Astrocyte of the hippocampus (primary cell): Measurements from ENCODE around the gene RPN2.
"Not testable (repeated sequence)": the region's sequence is repeated elsewhere in the genome, so short reads cannot be mapped to it uniquely, and the experiment has no call there.

Source experiments
- DNase-seq: peaks from one replicate; pipeline ENCODE4 v3.0.0; 2011; ENCODE audit warnings: low read depth, low spot score

The RPN2 gene

DNA sequence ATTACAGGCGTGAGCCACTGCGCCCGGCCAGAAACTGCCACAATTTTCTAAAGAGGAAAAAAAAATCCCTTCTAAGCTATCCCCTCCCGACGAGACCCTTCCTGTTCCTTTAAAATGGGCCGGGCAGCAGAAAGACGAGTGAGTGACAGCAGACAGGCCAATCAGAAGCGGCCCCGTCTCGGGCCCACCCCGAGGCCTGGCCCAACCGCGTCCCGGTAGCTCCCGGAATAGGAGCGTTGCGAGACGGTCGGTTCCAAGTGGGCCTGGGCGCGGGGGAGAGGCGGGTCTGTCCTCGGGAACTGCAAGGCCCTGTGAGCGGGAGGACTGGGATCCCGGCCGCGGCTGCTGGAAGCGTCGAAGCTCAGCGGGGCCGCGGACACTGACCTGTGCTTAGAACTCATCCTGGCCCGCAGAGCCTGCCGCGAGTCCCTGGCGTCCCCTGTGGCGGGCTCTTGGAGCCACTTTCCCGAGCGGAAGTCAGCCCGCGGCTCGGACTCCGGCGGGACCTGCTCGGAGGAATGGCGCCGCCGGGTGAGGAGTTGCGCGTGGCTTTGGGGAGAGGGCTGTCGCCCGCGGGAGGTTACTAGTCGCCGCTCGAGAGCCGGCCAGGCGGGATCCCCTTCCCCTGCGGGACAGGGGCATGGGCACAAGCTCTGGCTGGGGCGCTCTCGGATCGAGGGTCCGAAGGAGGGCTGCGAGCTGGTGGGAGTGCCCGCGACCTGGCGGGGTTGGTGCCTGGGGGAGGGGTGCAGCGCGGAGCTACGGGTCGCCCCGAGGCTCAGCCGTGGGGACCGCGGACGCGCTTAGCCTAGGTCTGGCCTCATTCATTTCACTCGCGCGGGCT is at the start of gene RPN2, which contains the start of gene MROH8:
TSS of gene RPN2 (plus strand) at position 492 of the 844 bp plus-strand sequence. CDS start at position 519, 27 bp downstream.
TSS of gene MROH8 (minus strand) at position 710 of the 844 bp plus-strand sequence.
- DNase-seq: peak; percentile 99

DNA sequence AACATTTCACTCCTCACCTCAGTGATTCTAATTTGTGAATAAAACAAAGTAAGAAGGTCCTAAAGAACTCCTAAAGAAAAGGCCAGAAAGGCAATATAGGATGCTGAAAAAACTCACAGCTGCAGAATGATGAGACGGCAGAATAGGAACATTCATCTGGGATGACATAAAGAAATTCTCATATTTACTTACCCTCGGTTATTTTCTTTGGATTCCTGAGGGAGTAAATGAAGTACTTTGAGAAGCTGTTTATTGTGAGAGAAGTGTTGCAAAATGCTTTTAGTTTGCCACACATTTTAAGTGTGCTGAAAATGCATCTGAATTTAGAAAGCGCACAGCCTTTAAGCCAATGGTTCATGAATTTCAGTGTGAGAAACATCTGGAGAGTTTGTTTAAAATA is 47.6 kb upstream of the RPN2 start:
- no peak for DNase-seq

DNA sequence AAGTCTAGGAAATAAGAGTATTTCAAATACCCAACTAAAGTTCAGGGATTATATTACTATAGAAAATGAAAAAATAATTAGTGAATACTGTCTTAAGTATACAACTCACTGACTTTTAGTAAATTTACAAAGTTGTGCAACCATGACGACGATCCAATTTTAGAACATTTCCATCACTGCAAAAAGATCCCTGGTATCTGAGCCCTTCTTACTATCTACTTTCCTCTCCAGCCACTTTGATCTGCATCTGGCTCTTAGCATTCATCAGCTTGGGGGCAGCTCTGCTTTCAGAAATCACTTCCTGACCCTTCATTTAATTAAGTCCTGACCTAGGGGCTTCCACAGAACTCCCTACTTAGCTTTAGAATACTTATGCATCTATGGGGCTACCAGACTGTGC is 45.2 kb upstream of the RPN2 start:
- no peak for DNase-seq

DNA sequence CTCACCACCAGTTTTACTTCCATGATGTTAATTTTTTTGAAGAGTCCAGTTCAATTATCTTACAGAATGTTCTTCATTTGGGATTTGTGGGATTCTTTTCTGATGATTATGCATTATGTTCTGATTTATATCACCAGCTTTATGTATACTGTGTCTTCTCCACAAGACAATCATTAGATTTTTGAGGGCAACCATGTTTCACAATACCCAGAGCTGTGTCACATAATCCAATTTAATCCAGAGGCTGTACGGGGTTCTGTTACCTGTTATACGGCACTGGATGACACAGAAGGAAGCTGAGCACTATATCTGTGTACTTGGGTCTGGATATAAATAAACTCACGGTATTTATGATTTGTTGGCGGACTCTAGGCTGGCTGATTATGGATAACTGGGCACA is 41.6 kb upstream of the RPN2 start:
- DNase-seq: no peak

DNA sequence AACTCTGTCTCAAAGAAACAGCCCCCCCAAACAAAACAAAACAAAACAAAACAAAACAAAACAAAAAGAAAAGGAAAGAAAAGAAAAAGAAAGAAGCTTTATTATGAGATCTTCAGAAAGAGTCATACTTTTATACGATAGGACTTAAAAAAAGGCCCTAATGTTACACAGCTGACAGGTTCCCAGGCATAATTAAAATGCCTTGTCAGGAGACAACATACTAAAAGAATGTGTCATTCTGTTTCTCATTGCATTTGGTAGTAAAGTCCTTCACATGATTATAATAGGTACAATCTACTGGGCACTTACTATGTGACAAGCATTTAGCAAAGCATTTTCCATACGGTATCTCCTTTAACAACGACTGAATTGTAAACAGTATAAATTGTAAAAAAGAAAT is 36.4 kb upstream of the RPN2 start:
- DNase-seq: peak; percentile 68

DNA sequence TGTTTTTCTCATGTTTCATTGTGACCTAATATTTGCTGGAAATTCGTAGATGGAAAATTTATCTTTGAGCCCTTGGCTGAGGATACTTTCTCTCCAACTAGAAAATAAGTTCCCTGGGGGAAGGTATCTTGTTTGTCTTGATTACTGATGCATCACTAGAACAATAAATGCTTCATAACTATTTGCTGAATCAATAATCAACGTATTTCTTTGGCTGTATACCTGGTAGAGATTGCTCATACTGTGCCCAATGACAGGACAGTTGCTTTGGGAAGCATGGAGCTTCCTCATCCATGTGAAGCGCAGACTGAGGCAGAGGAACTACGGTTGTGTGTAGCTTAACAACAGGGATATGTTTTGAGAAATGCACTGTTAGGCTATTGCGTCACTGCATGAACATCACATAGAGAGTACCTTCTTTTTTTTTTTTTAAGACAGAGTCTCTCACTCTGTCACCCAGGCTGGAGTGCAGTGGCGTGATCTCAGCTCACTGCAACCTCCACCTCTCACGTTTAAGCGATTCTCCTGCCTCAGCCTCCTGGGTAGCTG is 34.2 kb upstream of the RPN2 start:
- DNase-seq: no peak

DNA sequence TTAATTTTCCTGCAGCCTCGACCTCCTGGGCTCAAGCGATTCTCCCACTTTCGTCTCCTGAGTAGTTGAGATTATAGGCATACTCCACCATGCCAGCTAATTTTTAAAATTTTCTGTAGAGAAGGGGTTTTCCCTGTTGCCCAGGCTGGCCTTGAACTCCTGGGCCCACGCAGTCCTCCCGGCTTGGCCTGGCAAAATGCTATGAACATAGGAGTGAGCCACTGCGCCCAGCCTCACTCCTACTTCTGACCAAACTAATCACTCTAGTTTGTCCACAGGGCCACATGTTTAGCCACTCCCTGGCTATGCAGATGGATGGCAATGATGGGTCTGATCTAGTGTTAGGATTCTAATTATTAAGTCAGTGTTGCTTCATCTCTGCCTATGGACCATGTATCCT is 31.9 kb upstream of the RPN2 start:
- DNase-seq: no peak

DNA sequence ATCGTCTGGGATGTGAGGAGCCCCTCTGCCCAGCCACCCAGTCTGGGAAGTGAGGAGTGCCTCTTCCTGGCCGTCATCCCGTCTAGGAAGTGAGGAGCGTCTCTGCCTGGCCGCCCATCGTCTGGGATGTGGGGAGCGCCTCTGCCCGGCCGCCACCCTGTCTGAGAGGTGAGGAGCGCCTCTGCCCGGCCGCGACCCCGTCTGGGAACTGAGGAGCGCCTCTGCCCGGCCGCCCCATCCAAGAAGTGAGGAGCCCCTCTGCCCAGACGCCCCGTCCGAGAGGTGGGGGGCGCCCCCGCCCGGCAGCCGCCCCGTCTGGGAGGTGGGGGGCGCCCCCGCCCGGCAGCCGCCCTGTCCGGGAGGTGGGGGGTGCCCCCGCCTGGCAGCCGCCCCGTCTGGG is 28.3 kb upstream of the RPN2 start:
- DNase-seq: not testable (repeated sequence)

DNA sequence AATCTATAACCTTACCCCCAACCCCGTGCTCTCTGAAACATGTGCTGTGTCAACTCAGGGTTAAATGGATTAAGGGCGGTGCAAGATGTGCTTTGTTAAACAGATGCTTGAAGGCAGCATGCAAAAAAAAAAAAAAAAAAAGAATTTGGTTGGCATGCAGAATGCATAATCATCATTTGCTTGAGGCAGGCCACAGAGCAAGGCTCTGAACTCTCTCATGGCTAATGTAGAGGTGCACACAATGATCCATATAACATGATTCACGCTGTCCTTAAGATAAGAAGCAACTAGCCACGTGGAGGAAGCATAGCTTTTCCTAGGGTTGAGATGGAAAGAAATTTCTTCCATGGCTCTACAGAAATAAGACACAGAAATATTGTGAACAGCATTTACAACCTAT is 27.6 kb upstream of the RPN2 start:
- DNase-seq: no peak

DNA sequence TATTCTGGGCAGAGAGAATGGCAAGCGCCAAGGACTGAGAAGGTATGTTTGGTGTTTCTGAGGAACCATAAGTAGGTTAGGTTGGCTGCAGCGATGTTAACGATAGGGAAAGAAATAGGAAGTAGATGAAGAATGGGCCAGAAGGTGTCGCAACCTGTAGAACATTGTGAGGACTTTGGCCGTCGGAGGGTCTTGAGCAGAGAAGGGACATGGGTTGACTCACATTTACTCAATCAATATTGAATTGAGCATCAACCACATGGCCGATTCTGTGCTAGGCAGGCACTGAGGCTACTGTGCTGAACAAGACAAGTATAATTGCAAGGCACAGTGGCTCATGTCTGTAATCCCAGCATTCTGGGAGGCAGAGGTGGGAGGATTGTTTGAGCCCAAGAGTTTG is 26.8 kb upstream of the RPN2 start:
- no peak for DNase-seq

DNA sequence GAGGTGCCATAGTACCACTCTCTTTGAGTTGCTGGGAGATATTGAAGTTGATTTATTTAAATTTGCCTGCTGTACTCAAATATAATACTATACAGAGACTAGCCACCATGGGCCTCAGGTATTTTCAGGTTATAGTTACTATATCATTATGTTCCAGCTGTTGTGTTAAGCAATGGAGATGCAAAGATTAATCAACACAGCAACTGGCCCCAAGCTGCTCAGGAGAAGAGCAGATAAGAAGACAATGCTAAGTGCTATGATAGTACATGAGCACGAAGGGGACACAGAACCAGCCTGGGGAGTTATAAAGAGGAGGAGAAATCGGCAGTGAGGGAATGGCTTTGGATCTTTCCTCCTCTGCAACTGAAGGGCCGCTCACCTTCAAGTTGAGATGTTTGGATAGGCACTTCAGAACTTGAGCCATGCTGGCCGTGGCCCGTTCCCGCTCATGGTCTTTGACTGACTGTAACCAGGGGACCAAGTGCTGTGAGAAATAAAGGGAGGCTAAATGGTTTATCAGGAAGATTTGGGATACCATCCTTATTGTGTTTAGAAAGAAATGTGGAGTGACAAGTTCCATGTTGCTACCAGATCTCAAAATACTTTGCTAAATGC is 24.3 kb upstream of the RPN2 start:
- no peak for DNase-seq

DNA sequence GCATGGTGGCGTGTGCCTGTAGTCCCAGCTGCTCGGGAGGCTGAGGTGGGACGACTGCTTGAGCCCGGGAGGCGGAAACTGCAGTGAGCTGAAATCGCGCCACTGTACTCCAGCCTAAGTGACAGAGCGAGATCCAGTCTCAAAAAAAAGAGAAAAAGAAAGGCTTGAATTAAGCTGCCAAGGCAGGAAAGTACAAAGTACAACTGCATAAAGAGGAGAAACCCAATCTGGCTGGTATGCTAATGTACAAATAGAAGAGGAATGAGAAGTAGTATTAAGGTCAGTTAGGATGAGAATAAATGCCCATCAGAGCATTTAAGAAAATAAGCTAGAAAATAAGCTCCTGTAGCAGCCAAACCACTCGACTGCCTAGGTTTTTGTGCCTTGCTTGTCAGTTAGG is 23.1 kb upstream of the RPN2 start:
- DNase-seq: no peak

DNA sequence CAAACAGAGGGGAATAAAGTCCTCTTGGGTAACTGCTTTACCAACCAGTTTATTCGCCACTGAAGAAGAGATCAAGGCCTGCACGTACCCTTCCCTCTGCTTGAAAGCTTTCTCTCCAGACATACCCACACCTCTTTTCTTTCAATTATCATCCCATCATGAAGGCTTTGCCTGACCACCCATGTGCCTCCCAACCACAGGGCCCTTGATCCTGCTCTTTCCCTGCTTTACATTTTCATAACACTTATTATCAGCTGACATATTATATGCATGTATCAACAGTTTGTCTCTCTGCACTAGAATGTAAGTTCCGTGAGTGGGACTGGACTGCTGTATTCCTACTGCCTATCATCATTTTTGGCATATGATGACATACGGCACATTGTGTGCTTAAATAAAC is 20.9 kb upstream of the RPN2 start:
- DNase-seq: no peak

DNA sequence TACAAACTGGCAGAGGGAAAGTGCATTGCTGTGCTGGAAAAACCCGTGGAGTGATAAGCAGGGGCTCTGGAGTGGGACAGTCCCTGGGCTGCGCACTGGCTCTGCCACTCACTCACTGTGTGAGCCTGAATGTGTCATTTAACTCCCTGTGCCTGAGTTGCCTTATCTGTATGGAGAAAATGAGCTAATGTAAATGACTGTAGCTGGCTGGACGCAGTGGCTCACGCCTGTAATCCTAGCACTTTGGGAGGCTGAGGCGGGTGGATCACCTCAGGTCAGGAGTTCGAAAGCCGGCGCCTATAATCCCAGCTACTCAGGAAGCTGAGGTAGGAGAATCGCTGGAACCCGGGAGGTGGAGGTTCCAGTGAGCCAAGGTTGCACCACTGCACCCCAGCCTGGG is 18.4 kb upstream of the RPN2 start:
- DNase-seq: no peak

DNA sequence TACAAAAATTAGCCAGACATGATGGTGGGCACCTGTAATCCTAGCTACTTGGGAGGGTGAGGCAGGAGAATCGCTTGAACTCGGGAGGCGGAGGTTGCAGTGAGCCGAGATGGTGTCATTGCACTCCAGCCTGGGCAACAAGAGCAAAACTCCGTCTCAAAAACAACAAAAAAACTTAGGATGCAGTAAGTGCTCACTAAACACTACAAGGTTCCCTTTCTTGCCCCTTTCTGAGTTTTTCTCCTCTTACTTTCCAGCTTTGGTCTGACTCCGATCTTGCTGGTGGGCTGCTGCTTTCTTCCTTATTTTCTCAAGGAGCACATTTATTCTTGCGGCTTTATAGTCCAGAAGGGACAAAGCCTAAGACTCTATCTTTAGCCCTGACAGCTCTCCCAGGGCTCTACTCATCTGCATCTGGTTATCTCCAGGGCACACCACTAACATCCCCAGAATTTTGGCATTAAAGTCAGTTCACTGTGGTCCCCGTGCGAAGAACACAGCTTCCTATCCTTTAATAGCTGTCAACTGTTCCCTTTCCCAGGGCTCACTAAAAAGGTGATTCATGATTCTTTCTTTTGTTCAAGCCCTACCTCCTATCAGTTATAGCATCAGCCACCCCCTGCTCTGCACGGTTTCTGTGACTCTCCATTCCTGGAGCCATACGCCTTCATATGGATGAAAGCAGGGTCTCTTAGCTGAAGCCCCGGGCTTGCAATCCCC is 17.1 kb upstream of the RPN2 start:
- DNase-seq: peak; percentile 8

DNA sequence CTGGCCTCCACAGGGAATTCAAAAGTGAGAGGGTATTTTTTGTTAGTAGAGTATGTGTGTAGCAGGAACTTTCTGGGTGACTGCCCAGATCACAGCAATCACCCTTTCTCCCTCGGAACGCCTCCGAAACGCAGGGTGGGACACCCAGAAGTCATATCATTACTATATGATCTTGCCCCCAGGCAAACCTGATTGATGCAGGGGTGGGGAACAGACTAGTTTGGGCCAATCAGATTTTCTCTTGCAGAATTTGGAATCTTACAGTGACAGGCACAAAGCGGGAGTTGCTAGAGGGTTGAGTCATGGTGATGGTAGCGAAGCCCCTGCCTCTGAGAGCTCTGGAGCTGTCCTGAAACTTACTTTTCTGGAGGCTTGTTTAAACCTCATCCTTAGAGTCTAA is 16.5 kb upstream of the RPN2 start:
- peak; percentile 2 for DNase-seq

DNA sequence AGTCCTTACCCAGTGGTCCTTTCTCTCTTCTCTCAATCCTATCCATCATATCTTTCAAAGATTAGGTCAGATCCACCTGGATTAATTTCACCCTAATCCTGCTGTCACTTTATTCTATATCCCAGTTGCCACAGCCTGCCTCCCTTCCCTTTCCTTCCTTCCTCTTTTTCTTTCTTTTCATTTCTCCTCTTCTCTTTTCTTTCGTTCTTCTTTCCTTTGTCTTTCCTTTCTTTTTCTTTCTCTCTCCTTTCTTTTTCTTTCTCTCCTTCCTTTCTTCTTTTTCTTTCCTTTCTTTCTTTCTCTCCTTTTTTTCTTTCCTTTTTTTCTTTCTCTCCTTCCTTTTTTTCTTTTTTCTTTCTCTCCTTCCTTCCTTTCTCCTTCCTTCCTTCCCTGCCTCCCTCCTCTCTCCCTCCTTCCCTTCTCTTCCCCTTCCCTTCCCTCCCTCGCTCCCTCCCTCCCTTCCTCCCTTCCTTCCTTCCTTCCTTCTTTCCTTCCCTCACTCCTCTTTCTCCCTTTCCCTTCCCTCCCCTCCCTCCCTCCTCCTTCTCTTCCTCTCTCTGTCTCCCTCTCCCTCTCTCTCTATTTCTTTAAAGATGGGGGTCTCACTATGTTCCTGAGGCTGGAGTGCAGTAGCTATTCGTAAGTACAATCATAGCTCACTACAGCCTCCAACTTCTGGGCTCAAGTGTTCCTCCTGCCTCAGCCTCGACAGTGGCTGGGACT is 15.1 kb upstream of the RPN2 start:
- no peak for DNase-seq

DNA sequence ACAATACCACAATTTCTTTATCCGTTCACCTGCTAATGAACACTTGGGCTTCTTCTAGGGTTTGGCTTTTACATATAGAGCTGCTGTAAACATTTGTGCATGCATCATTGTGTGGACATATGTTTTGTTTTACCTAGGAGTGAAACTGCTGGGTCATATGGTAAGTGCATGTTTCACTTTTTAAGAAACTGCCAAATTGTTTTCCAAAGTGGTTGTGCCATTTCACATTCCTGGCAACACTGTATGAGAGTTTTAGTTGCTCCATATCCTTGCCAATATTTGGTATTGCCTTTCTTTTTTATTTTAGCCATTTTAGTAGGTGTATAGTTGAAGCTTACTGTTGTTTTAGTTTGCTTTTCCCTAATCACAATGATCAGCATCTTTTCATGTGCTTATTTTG is 14.1 kb upstream of the RPN2 start:
- no peak for DNase-seq

DNA sequence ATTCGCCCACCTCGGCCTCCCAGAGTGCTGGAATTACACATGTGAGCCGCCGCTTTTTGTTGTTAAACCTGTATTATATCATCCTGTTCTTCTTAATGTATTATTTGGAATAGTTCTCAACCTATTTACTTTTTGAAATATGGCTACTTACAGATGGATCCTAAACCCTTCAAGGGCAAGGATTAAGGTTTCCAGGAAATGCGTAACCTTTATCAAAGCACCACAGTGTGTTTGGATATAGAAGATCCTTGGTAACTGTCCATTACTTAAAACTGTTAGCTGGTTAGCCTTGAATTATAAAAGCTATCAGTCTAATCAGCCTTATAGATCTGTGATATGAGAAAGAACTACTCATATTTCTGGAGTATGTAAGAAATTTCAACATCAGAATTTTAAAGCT is 12.3 kb upstream of the RPN2 start:
- no peak for DNase-seq

DNA sequence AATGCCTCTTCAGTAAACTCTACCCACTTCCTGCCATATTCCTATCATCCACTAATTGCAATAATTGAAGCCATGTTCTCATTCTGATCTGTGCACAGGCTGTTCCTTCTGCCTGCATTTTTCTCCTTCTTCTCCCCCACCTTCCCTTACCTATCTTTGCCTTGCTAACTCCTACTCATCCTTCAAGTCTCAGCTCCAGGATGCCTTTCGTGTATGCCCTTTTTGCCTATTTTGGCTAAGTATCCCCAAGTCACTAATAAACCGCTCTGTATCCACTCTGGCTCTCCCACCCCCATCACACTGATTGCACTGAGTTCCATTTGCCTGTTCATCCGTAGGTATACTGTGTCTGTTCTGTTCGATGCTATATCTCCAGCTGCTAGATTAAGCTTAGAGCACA is 6.3 kb upstream of the RPN2 start:
- no peak for DNase-seq

DNA sequence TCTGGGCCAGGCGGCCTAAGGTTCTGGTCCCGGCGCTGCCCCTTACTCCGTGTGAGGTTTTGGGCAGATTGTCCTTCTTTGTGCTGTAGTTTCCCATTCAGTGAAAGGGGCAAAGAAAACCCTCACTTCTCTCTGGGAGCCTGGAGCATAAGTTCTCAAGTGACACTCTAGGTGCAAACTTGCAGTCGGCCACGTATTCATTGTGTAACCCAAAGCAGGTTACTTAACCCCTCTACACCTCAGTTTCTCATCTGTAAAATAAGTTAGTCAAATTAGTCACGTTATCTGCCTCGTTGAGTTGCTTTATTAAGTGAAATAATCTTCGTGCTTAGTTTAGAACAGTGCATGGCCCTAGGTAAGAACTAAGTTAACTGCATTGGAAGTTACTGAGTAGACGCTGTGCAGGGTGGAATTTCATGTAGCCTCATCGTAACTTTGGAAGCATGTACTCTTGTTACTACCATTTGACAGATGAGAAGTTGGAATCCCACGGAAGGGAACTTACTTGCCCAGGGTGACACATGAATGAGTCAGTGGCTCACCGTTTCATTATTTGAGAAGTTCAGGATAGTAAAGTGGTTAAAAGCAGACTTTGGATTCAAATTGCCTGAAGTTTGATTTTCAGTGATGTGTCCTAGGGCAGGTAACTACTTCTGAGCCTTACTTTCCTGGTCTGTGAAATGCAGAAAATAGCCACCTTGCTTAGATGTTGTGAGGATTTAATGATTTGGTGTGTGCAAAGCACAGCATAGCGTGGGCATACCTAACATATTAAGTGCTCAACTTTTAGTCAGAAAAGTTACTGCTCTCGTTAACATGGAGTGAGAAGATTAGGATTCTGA is 774 bp downstream of the RPN2 start:
- DNase-seq: peak; percentile 53
